GM20000 (cell line): ENCODE data around the gene SPA17.
A peak's percentile ranks its signal among the peaks of the same experiment; 100 is the strongest.

Experiments
- DNase-seq: peaks from one replicate; pipeline ENCODE4 v3.0.0; 2012; ENCODE audit warnings: low spot score
- CTCF ChIP-seq: IDR thresholded peaks from 2 replicates; pipeline ENCODE4 v1.5.1; 2012; ENCODE audit warnings: mild to moderate bottlenecking, control low read depth; ENCODE audit errors: extremely low read depth, missing control alignments

The SPA17 gene

GRCh38 chr11:124737638-124738305 is 64.1 kb downstream of the SPA17 start:
- DNase-seq: no peak
- TF ChIP-seq CTCF: no peak

- TF ChIP-seq CTCF: no peak
- DNase-seq: no peak
Measured at GRCh38 chr11:124738713-124739478, 65.2 kb downstream of the SPA17 start.

- DNase-seq: peak; percentile 96
- TF ChIP-seq CTCF: no peak
Measured at GRCh38 chr11:124739479-124740276, 66.0 kb downstream of the SPA17 start, which contains the start of gene NRGN. NRGN (plus strand) TSS chr11:124739942; CDS start chr11:124740085, 143 bp downstream.

GRCh38 chr11:124740277-124740882 is 66.7 kb downstream of the SPA17 start:
- peak; percentile 32 for TF ChIP-seq CTCF
- DNase-seq: peak; percentile 75

GRCh38 chr11:124742555-124742954 is 68.9 kb downstream of the SPA17 start:
- no peak for TF ChIP-seq CTCF
- DNase-seq: peak; percentile 13

- DNase-seq: no peak
- TF ChIP-seq CTCF: no peak
Measured at GRCh38 chr11:124743050-124743449, 69.3 kb downstream of the SPA17 start.
